Mucosa of rectum (tissue), 2 donors: ENCODE results near the gene STS.

ENCODE experiments used
- H3K27ac ChIP-seq, 2 donors: one replicate each; pipeline ENCODE4 v1.7.0; 2013; ENCODE audit warnings: inconsistent platforms in 2 of 2, low read depth in 2 of 2, low read length in 2 of 2
- H3K27me3 ChIP-seq, 2 donors: one replicate each; pipeline ENCODE4 v1.7.0; 2013; ENCODE audit warnings: low read length in 2 of 2; ENCODE audit not compliant: control insufficient read depth in 2 of 2, insufficient read depth in 2 of 2
- H3K36me3 ChIP-seq, 2 donors: one replicate each; pipeline ENCODE4 v1.7.0; 2013; ENCODE audit warnings: low read length in 2 of 2; ENCODE audit not compliant: control insufficient read depth in 2 of 2, insufficient read depth in 2 of 2
- H3K4me1 ChIP-seq, 2 donors: one replicate each; pipeline ENCODE4 v1.7.0; 2013; ENCODE audit warnings: low read length in 2 of 2, mild to moderate bottlenecking in 1 of 2; ENCODE audit not compliant: control insufficient read depth in 2 of 2, insufficient read depth in 2 of 2
- H3K4me3 ChIP-seq, 2 donors: one replicate each; pipeline ENCODE4 v1.7.0; 2013; ENCODE audit warnings: low read length in 2 of 2
- H3K9ac ChIP-seq, 2 donors: one replicate each; pipeline ENCODE4 v1.7.0; 2013; ENCODE audit warnings: low read length in 2 of 2, low read depth in 1 of 2, mild to moderate bottlenecking in 1 of 2
- H3K9me3 ChIP-seq, 2 donors: one replicate each; pipeline ENCODE4 v1.7.0; 2013; ENCODE audit warnings: low read length in 2 of 2; ENCODE audit not compliant: control insufficient read depth in 2 of 2
- donor health status: healthy.
- donor health status: Normal muscosa, but diverticular disease.

STS gene

GRCh38 chrX:7115557-7115956, 32.0 kb upstream of the STS start:
- Histone ChIP-seq H3K4me3 (no peak overlapping the region), H3K9me3 (no peaks in the 10 kb centered on the region), H3K27ac (no peak overlapping the region), H3K9ac (no peak overlapping the region), H3K36me3 (peaks cover 0 to 2% of the 10 kb centered on the region in 2 donors), H3K27me3 (no peaks in the 10 kb centered on the region), H3K4me1 (peaks cover 9 to 13% of the 10 kb centered on the region in 2 donors)

- H3K9ac ChIP-seq = no peak overlapping the region
- peaks cover 11 to 12% of the 10 kb centered on the region in 2 donors for H3K4me1 ChIP-seq
- H3K4me3 ChIP-seq = no peak overlapping the region
- H3K9me3 ChIP-seq = no peaks in the 10 kb centered on the region
- H3K27ac ChIP-seq = no peak overlapping the region
- peaks cover 0 to 2% of the 10 kb centered on the region in 2 donors for H3K36me3 ChIP-seq
- no peaks in the 10 kb centered on the region for H3K27me3 ChIP-seq
These were observed 31.4 kb upstream of the STS start for GRCh38 chrX:7116081-7116480.

- Histone ChIP-seq H3K27ac (no peak overlapping the region), H3K9ac (no peak overlapping the region), H3K4me1 (peaks cover 14 to 19% of the 10 kb centered on the region in 2 donors), H3K27me3 (no peaks in the 10 kb centered on the region), H3K36me3 (peaks cover 0 to 2% of the 10 kb centered on the region in 2 donors), H3K9me3 (no peaks in the 10 kb centered on the region), H3K4me3 (no peak overlapping the region)
These were observed 29.9 kb upstream of the STS start for GRCh38 chrX:7117587-7117986.

- Histone ChIP-seq H3K4me1 (peaks cover 14 to 19% of the 10 kb centered on the region in 2 donors), H3K9ac (peak overlapping the region in 1 of 2 donors; percentile 32), H3K27me3 (no peaks in the 10 kb centered on the region), H3K27ac (peak overlapping the region; percentile 57 to 71), H3K9me3 (no peaks in the 10 kb centered on the region), H3K4me3 (peak overlapping the region; percentile 3 to 26), H3K36me3 (no peaks in the 10 kb centered on the region)
These were observed 27.3 kb upstream of the STS start for GRCh38 chrX:7119950-7120877.

DNA sequence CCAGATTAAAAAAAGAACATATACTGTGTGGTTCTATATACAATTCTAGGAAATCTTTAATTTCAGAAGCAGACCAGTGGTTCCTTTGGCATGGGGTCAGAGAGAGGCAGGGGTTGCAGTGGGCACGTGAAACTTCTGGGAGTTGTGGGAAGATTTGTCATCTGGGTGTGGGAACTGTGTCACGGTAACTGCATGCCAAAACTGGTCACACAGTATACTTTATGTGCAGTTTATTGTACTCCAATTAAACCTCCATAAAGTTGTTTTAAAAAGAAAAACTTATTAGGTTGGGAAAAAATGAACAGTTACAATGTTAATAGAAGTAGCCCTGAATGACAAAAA, 26.7 kb upstream of the STS start:
- peak overlapping the region in 1 of 2 donors; percentile 2 for H3K9ac ChIP-seq

DNA sequence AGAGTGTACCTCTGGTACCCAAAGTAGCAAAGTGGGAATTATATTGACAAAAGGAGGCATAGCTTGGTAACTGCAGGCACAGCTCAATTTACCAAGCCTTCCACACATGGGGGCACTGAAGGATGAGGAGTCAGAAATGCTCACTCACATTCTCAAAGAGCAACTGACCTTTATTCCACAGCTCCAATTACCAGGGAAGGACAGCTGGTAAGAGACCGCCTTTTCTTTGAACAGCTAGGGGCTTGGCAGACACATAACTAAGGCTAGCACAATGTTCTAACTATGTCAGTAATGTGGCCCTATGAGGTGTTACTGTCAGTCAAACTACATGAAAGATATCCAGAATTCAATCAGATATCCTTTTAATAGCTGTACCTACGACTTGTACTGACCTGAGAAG, 20.5 kb upstream of the STS start:
- Histone ChIP-seq H3K4me1 (peaks cover 15 to 21% of the 10 kb centered on the region in 2 donors), H3K4me3 (no peak overlapping the region), H3K27me3 (no peaks in the 10 kb centered on the region), H3K9ac (no peak overlapping the region), H3K27ac (no peak overlapping the region), H3K36me3 (no peaks in the 10 kb centered on the region), H3K9me3 (no peaks in the 10 kb centered on the region)

More for the DNA sequence above, 26.7 kb upstream of the STS start:
- H3K4me1 ChIP-seq = peaks cover 14 to 19% of the 10 kb centered on the region in 2 donors
- no peaks in the 10 kb centered on the region for H3K9me3 ChIP-seq
- peak overlapping the region; percentile 3 to 26 for H3K4me3 ChIP-seq
- no peaks in the 10 kb centered on the region for H3K36me3 ChIP-seq
- H3K27me3 ChIP-seq = no peaks in the 10 kb centered on the region
- peak overlapping the region; percentile 57 to 71 for H3K27ac ChIP-seq

DNA sequence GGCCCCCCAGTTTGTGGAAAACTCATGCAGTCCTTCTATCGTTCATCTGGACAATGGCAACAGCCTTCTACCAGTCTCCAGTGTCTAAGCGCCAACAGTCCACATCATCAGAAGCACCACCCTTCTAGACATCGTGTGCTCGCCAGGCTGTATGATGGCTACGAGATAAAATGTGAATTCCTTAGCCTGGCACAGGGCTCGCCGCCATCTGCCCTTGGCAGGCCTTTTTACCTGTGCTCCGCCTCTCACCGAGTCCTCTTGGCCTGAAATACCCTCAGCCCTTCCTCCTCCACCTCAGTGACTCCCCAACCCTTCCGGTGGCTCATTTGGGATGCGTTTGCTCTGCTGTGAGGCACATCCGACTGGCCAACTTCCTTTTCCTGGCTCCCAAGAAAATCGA, 15.9 kb upstream of the STS start:
- Histone ChIP-seq H3K4me3 (peak overlapping the region in 1 of 2 donors; percentile 23), H3K9ac (no peak overlapping the region), H3K4me1 (peaks cover 30 to 36% of the 10 kb centered on the region in 2 donors), H3K36me3 (no peaks in the 10 kb centered on the region), H3K27me3 (no peaks in the 10 kb centered on the region), H3K9me3 (no peaks in the 10 kb centered on the region), H3K27ac (peak overlapping the region; percentile 76 to 83)

GRCh38 chrX:7132335-7133049, 15.0 kb upstream of the STS start:
- peaks cover 30 to 34% of the 10 kb centered on the region in 2 donors for H3K4me1 ChIP-seq
- no peak overlapping the region for H3K9ac ChIP-seq
- no peaks in the 10 kb centered on the region for H3K27me3 ChIP-seq
- H3K27ac ChIP-seq = peak overlapping the region; percentile 76 to 83
- H3K9me3 ChIP-seq = no peaks in the 10 kb centered on the region
- H3K36me3 ChIP-seq = no peaks in the 10 kb centered on the region
- H3K4me3 ChIP-seq = peak overlapping the region in 1 of 2 donors; percentile 23

GRCh38 chrX:7133050-7133440, 14.5 kb upstream of the STS start:
- Histone ChIP-seq H3K27me3 (no peaks in the 10 kb centered on the region), H3K9ac (no peak overlapping the region), H3K9me3 (no peaks in the 10 kb centered on the region), H3K4me1 (peaks cover 30 to 33% of the 10 kb centered on the region in 2 donors), H3K4me3 (no peak overlapping the region), H3K27ac (peak overlapping the region; percentile 74 to 83), H3K36me3 (no peaks in the 10 kb centered on the region)

DNA sequence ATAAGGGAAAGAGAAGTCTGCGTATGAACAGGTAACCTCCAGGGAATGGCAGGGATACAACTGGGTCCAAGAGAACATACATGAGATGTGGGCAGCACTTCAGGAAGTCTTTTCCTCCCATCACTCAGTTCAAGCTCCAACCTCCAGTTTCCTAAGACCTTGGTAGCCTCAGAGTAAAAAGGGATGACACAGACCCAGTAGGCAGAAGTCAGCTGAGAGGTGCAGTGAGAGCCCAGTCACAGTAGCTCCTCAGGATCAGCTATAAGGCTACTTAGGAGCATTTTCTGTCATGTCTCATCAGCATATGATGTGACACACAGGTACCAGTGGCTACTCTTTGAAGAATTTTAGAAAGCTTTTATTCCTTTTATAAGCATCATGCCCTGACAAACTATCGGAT, 12.5 kb upstream of the STS start:
- no peaks in the 10 kb centered on the region for H3K27me3 ChIP-seq
- H3K27ac ChIP-seq = no peak overlapping the region
- no peak overlapping the region for H3K9ac ChIP-seq
- H3K9me3 ChIP-seq = no peaks in the 10 kb centered on the region
- H3K36me3 ChIP-seq = peaks cover 4 to 6% of the 10 kb centered on the region in 2 donors
- H3K4me1 ChIP-seq = peaks cover 26 to 28% of the 10 kb centered on the region in 2 donors
- no peak overlapping the region for H3K4me3 ChIP-seq
